Activated naive CD4-positive, alpha-beta T cell treated with anti-CD3 and anti-CD28 coated beads, Interleukin-2, amount 50 U/mL, for 72 hours (primary cell): ENCODE results near the gene GNAT1. TPM values are rescaled to one million over a fixed set of nuclear protein-coding genes. Genes with fewer than 3 reads are reported as not detected.

Experiments used
- ATAC-seq, 2 donors: fragments of 150-1000 bp; cut with Tn5 transposase; 2 replicates each; pipeline ENCODE4 v1.10.0; 2021; ENCODE audit warnings: mild to moderate bottlenecking in 2 of 2, moderate library complexity in 2 of 2
- DNase-seq, 2 donors: peaks; one replicate each; pipeline ENCODE4 v3.0.0; 2021 to 2022; ENCODE audit warnings: low spot score in 2 of 2
- H3K27ac Mint-ChIP-seq, 2 donors: one replicate each; pipeline ENCODE4 v1.8.0; 2022; ENCODE audit warnings: mild to moderate bottlenecking in 2 of 2, mixed read lengths in 2 of 2
- H3K36me3 Mint-ChIP-seq, 2 donors: one replicate each; pipeline ENCODE4 v1.8.0; 2022; ENCODE audit warnings: mixed read lengths in 2 of 2
- H3K9me3 Mint-ChIP-seq, 2 donors: one replicate each; pipeline ENCODE4 v1.8.0; 2022; ENCODE audit warnings: mixed read lengths in 2 of 2
- total RNA-seq, 2 donors: library from RNA; stranded (reverse); gene quantifications; one replicate each; pipeline ENCODE4 v1.2.3, GENCODE V29; 2022

GNAT1 gene
- total RNA-seq, 2 donors from 2014 or later, result not detected

GRCh38 chr3:50158530-50159146 lies 32.8 kb upstream of the GNAT1 start:
- Mint-ChIP-seq H3K36me3 (no peaks in the 10 kb centered on the region), H3K27ac (no peak overlapping the region), H3K9me3 (no peaks in the 10 kb centered on the region)
- DNase-seq, result no peak
- no peak for ATAC-seq

GRCh38 chr3:50160561-50160983 lies 30.8 kb upstream of the GNAT1 start:
- Mint-ChIP-seq H3K36me3 (no peaks in the 10 kb centered on the region), H3K9me3 (no peaks in the 10 kb centered on the region), H3K27ac (no peak overlapping the region)
- no peak for DNase-seq
- ATAC-seq, result no peak

GRCh38 chr3:50161320-50161719 lies 30.1 kb upstream of the GNAT1 start:
- no peak for ATAC-seq
- H3K27ac Mint-ChIP-seq, result no peak overlapping the region

GRCh38 chr3:50162034-50162883 lies 29.2 kb upstream of the GNAT1 start:
- no peaks in the 10 kb centered on the region for H3K36me3 Mint-ChIP-seq
- no peak for DNase-seq
- H3K27ac Mint-ChIP-seq, result no peak overlapping the region
- no peak for ATAC-seq
- no peaks in the 10 kb centered on the region for H3K9me3 Mint-ChIP-seq

More at GRCh38 chr3:50161320-50161719, 30.1 kb upstream of the GNAT1 start:
- Mint-ChIP-seq H3K9me3 (no peaks in the 10 kb centered on the region), H3K36me3 (no peaks in the 10 kb centered on the region)
- DNase-seq, result no peak

- DNase-seq, result no peak
- no peaks in the 10 kb centered on the region for H3K36me3 Mint-ChIP-seq
- H3K27ac Mint-ChIP-seq, result no peak overlapping the region
- H3K9me3 Mint-ChIP-seq, result no peaks in the 10 kb centered on the region
- ATAC-seq, result no peak
These were observed 27.6 kb upstream of the GNAT1 start for GRCh38 chr3:50163572-50164455.

GRCh38 chr3:50164481-50164880 lies 26.9 kb upstream of the GNAT1 start:
- H3K9me3 Mint-ChIP-seq, result no peaks in the 10 kb centered on the region
- peak overlapping the region in 1 of 2 donors; percentile 51 for H3K27ac Mint-ChIP-seq
- ATAC-seq, result no peak
- H3K36me3 Mint-ChIP-seq, result no peaks in the 10 kb centered on the region
- no peak for DNase-seq

GRCh38 chr3:50164984-50165909 lies 26.2 kb upstream of the GNAT1 start:
- no peaks in the 10 kb centered on the region for H3K36me3 Mint-ChIP-seq
- H3K27ac Mint-ChIP-seq, result peak overlapping the region in 1 of 2 donors; percentile 51
- ATAC-seq, result no peak
- no peaks in the 10 kb centered on the region for H3K9me3 Mint-ChIP-seq
- DNase-seq, result no peak

- DNase-seq, result no peak
- H3K36me3 Mint-ChIP-seq, result no peaks in the 10 kb centered on the region
- no peaks in the 10 kb centered on the region for H3K9me3 Mint-ChIP-seq
- no peak overlapping the region for H3K27ac Mint-ChIP-seq
- no peak for ATAC-seq
These were observed 25.4 kb upstream of the GNAT1 start for GRCh38 chr3:50165910-50166538.

- Mint-ChIP-seq H3K36me3 (no peaks in the 10 kb centered on the region), H3K27ac (no peak overlapping the region), H3K9me3 (no peaks in the 10 kb centered on the region)
- ATAC-seq, result no peak
- DNase-seq, result no peak
These were observed 24.8 kb upstream of the GNAT1 start for GRCh38 chr3:50166620-50167019.

GRCh38 chr3:50167069-50167840 lies 24.2 kb upstream of the GNAT1 start:
- DNase-seq (no peak), ATAC-seq (no peak)
- H3K36me3 Mint-ChIP-seq, result no peaks in the 10 kb centered on the region
- H3K27ac Mint-ChIP-seq, result peak overlapping the region in 1 of 2 donors; percentile 15
- H3K9me3 Mint-ChIP-seq, result no peaks in the 10 kb centered on the region

- H3K9me3 Mint-ChIP-seq, result no peaks in the 10 kb centered on the region
- H3K36me3 Mint-ChIP-seq, result no peaks in the 10 kb centered on the region
- no peak for ATAC-seq
- no peak for DNase-seq
- peak overlapping the region in 1 of 2 donors; percentile 15 for H3K27ac Mint-ChIP-seq
These were observed 23.6 kb upstream of the GNAT1 start for GRCh38 chr3:50167841-50168209.

- Mint-ChIP-seq H3K27ac (no peak overlapping the region), H3K36me3 (no peaks in the 10 kb centered on the region), H3K9me3 (no peaks in the 10 kb centered on the region)
- ATAC-seq (no peak), DNase-seq (no peak)
These were observed 23.0 kb upstream of the GNAT1 start for GRCh38 chr3:50168388-50168787.

GRCh38 chr3:50168791-50169190 lies 22.6 kb upstream of the GNAT1 start:
- Mint-ChIP-seq H3K27ac (no peak overlapping the region), H3K36me3 (no peaks in the 10 kb centered on the region), H3K9me3 (no peaks in the 10 kb centered on the region)
- no peak for ATAC-seq
- no peak for DNase-seq

- no peak overlapping the region for H3K27ac Mint-ChIP-seq
- ATAC-seq (no peak), DNase-seq (no peak)
- H3K9me3 Mint-ChIP-seq, result no peaks in the 10 kb centered on the region
- H3K36me3 Mint-ChIP-seq, result no peaks in the 10 kb centered on the region
These were observed 22.1 kb upstream of the GNAT1 start for GRCh38 chr3:50169232-50169832.

GRCh38 chr3:50169858-50170257 lies 21.6 kb upstream of the GNAT1 start:
- H3K36me3 Mint-ChIP-seq, result no peaks in the 10 kb centered on the region
- ATAC-seq (no peak), DNase-seq (no peak)
- no peak overlapping the region for H3K27ac Mint-ChIP-seq
- H3K9me3 Mint-ChIP-seq, result no peaks in the 10 kb centered on the region
